Stimulated activated CD8-positive, alpha-beta memory T cell treated with anti-CD3 and anti-CD28 coated beads, Interleukin-4, amount 100 ng/mL, for 48 hours (primary cell): ENCODE data around the gene SRRM2.
A peak's percentile ranks its signal among the peaks of the same experiment; 100 is the strongest.

Experiments
- DNase-seq: peaks from one replicate; pipeline ENCODE4 v3.0.0-alpha.2; 2020

Gene SRRM2

DNA sequence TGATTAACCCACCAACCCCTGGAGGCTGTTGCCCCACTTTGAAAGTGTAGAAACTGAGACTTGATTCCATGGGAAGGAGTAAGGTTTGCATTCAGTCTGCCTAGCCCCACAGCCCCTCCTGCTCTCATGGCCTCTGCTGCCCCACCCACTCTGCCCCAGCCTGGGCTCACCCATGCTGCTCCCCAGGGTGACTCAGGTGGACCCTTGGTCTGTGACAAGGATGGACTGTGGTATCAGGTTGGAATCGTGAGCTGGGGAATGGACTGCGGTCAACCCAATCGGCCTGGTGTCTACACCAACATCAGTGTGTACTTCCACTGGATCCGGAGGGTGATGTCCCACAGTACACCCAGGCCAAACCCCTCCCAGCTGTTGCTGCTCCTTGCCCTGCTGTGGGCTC is 52.3 kb downstream of the SRRM2 start:
- no peak for DNase-seq

DNA sequence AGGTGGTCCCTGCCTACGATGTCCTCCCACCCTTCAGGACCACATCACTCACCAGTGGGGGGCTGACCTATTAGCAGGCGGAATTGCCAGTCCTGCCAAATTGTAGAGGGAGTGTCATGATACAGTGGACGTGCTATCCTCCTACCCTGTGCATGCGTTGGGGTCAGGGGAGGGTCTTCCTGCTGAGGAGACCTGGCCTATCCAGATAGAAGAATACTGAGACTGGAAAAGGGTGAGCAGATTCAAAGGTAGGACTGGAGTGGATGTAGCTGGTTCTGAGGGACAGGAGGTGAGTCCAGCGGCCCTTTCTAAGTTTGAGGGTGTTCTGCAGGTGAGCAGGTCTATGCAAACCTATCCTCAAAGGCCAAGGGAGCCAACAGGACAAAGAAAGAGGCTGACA is 53.8 kb downstream of the SRRM2 start:
- DNase-seq: no peak

DNA sequence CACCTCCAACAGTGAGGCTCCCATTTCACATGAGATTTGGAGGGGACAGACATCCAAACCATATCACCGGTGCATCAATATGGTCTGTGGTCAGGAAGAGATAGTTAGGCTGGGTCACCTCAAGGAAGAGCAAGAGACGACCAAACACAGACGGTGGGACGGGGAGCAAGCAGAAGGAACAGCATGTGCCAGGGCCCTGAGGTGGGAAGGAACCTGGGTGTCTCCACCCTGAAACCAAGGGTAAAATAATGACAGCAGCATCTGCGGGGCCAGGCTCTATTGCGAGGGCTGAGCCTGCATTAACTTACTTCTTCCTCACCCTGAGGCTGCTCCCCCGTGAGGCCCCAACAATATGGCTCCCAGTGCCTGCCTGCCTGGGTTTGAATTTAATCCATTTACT is 55.7 kb downstream of the SRRM2 start:
- DNase-seq: no peak

DNA sequence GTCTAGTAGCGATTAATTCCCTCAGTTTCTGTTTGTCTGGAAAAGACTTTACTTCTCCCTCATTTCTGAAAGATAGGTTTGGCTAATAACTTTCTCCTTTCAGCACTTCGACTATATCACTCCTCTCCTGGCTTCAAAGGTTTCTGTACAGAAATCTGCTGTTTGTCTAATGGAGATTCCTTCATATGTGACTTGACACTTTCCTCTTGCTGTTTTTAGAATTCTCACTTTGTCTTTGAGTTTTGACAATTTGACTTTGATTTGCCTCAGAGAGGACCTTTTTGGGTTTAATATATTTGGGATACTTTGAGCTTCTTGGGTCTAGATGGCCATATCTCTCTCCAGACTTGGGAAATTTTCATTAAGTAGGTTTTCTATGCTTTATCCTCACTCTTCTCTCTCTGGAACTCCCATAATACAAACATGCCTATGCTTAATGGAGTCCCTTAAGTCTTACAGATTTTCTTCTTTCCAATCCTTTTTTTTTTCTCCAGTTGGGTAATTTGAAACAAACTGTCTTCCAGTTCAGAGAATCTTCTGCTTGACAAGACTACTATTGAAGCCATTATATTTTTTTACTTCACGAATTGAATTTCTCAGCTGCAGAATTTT is 56.8 kb downstream of the SRRM2 start:
- DNase-seq: no peak

DNA sequence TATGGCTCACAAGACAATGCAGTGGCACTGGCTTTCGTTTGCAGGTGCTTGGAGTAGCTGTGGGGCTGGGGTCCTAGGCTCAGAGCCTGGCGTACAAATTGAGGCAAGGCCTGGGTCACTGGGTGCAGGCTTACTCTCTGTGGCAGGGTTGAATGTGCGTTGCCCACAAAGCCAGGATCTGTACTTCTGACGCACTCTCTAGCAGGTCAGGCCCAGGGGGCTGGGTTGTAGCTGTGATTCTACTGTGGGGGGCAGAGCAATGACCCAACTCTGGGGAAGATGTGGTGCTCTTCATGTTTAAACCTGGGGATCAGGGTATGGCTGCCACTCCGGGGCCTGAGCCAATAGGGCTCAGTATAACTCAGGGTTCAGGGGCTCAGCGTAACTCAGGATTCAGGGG is 58.2 kb downstream of the SRRM2 start:
- no peak for DNase-seq

DNA sequence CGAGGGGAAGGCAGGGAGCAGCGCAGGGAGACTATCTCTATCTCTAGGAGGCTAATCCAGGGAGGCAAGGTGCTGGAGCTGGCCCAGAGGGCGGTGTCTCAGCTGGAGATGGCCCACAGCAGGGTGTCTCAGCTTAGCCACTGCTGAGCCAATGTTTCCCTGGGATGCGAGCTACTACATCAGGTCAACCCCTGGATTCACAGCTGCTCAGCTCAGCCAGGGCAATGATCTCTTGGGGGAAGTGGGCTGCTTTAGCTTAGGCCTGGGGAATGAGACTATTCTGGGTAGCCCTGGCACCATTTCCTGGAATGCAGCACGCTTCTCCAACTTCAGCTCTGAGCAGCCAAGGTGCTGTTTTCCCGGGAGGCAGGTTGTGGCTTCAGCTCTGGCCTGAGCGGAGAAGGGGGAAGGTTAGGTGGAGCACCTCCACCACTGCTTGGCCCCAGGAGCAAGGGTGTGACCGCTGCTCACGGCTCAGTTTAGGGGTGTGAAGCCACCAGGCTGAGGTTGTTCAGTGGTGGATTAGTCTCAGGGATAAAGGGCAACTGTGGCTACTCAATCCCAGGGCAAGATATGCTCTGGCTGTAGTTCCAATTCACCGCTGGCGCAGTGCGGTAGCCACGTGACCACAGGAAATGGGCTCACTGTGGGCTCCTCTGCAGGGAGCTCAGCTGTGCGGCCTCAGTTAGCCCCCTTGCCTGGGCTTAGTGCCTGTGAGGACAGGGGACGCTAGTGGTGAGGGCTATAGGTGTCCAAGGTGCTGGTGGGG is 59.4 kb downstream of the SRRM2 start:
- no peak for DNase-seq

DNA sequence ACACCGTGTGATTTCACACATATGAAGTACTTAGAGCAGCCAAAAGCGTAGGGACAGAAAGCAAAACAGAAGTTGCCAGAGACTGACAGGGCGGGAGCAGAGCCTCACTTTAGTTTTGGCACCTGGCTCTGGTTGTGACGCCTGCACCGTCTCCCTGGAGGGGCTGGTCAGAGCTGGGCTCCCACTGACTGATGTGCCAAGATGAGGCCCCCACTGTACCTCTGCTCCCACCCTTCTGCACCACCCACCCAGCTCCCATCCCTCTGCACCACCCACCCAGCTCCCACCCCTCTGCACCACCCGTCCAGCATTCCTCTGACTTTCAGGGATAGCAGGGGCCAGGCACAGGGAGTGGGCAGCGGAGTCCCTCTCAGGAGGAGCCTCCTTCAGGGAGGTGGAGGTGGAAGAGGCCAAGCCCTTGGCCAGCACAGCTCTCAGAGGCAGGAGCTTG is 61.4 kb downstream of the SRRM2 start:
- no peak for DNase-seq

DNA sequence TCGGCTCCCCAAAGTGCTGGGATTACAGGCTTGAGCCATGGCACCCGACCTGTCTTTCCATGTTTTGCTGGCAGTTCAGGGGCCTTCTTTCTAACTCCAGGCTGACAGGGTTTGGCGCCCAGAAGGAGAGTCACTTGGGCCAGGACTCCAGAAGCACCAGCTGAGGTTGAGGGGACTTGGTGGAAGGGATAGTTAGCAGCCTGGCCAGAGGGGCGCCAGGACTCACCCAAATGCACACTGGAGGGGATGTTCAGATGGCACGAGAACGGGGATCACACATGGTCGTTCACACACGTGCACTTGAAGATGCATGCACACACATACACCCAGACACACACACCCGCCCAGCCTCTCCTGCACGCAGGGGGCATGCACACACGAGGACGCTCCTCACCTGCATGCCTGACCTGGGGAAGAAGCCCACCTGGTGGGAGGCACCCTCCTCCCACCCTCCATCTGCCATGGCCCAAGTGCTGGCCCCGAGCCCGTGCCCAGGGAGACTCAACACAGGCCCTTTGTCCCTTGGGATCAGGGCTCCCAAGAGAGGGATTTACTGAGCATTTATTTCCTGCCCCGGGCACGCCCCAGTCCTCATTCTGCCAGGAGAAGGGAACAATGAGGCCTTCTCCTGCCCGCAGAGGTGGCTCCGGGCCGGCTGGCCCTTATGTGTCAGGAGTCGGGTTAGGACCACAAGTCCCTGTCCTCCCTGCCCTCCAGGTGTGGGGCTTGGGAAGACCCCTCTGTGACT is 62.3 kb downstream of the SRRM2 start:
- DNase-seq: no peak

DNA sequence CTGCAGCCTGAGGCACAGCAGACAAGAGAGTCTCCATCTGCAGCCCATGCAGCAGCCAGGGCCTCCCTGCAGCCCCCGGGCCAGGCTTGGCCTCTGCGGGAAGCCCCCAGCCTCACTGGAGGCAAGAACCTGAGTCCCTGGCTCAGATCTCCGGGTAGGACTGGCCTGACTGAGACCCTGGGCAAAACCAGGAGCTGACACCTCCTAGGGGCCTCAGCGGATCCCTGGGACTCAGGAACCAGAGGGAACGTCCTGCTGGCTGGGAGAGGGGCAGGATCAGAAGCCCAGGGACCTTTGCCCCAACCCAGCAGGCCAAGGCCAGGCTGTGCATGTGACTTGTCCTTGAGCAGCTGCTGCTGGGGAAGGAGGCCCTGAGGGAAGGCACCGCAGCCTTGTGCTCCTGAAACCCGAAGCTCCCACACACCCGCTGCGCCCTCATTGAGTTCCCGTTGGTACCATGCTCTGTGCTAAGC is 62.9 kb downstream of the SRRM2 start:
- DNase-seq: no peak

DNA sequence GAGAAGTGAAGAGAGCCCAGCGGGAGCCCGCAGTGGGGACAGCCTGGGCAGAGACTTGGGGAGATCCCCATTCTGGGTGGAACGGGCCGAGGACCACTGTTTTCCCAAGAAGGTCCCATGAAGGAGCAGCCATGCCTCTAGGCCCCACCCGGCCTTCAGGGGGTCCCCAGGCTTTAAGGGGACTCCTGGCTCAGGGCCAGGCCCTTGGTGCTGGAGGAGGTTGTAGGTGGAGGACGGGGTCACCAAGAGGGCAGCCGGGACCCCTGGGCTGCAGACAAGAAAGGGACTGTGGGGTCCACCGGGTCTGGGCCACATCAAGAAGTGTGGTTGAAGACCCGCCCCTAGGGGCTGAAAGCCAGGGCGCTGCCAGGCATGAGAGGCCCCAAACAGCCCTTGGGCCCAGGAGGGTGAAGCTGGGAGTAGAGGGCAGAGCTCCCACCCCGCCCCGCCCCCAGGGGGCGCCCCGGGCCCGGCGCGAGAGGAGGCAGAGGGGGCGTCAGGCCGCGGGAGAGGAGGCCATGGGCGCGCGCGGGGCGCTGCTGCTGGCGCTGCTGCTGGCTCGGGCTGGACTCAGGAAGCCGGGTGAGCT is 64.4 kb downstream of the SRRM2 start, which contains the start of gene PRSS21:
PRSS21 (plus strand) TSS at position 487 of the 589 bp plus-strand sequence; CDS start at position 519, 32 bp downstream.
- peak; percentile 60 for DNase-seq

DNA sequence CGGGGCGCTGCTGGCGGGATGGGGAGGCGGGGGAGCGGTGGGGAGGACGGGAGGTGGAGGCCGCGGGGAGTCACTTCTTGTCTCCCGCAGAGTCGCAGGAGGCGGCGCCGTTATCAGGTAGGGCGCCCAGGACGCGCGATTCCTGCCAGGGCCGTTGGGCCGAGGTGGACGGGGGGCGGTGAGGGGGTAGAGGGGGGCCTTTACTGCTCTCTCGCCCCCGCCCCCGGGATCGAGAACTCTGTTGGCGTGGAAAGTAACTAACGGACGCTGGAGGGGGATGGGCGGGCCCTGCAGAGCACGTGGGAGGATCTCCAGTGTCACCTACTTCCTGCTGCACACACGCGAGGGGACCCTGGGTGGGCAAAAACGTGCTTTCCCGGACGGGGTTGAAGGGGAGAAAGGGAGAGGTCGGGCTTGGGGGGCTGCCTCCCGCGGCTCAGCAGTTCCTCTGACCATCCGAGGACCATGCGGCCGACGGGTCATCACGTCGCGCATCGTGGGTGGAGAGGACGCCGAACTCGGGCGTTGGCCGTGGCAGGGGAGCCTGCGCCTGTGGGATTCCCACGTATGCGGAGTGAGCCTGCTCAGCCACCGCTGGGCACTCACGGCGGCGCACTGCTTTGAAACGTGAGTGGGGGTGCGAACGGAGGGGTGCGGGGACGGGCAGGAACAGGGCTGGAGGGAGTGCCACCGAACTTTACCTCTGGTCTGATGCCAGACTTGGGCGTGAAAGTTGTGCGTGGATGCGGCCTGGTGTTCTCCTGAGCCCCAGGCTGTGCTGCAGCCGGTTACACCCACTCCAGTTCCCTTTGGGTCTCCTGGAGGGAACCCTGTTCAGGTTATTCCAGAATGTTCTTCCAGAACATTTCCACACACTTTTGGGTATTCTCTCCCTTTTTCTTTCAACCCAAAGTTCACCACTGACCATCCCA is 65.2 kb downstream of the SRRM2 start:
- no peak for DNase-seq

DNA sequence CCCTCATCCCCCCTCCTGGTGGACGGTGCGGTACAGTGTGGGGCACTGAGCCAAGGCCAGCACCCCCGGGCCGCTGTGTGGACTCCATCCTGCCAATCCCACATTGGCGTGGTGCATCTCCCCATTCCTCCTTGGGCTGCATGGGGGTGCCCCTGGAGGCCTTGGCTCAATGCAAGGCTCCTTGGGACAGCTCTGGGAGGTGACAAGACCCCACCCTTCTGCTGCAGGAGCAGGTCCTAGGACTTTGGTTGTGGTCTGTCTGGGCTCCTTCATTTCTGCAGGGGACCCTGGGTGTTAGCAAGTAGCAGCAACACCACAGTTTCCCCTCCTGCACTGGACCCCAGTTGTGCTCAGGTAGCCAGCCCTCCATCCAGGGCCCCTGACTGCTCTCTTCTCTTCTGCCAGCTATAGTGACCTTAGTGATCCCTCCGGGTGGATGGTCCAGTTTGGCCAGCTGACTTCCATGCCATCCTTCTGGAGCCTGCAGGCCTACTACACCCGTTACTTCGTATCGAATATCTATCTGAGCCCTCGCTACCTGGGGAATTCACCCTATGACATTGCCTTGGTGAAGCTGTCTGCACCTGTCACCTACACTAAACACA is 65.9 kb downstream of the SRRM2 start:
- DNase-seq: no peak

DNA sequence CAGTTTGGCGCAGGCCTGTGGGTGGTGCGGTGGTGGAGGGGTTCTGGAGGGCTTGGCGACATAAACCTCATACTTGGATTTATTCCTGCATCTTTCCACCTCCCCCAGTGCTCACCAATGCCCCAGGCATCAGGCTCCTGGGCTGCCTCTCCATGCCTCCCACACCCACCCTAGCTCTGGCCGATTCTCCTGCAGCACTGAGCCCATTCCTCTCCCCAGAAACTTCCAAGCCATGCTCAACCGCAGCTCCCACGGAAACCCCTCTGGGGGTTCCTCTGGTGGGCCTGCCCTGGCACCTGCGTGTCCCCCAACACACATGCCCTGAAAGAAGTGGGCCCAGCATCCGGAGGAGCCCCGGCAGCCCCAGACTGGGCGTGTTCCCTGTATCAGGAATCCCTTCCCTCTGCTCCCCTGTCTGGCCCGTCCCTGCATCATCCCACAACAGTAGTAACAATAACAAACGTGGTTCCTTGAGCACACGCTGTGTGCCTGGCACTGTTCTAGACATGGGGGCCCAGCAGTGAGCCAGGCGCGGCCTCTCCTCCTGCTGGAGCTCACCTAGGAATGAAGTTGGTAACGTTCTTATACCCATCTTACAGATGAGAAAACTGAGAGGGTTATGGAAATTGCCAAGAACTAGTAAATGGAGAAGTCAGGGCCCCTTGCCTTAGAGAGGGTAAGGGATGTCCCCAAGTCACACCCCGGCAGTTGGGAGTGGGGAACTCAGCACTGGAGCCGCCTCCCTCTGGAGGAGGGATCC is 66.9 kb downstream of the SRRM2 start:
- DNase-seq: no peak

DNA sequence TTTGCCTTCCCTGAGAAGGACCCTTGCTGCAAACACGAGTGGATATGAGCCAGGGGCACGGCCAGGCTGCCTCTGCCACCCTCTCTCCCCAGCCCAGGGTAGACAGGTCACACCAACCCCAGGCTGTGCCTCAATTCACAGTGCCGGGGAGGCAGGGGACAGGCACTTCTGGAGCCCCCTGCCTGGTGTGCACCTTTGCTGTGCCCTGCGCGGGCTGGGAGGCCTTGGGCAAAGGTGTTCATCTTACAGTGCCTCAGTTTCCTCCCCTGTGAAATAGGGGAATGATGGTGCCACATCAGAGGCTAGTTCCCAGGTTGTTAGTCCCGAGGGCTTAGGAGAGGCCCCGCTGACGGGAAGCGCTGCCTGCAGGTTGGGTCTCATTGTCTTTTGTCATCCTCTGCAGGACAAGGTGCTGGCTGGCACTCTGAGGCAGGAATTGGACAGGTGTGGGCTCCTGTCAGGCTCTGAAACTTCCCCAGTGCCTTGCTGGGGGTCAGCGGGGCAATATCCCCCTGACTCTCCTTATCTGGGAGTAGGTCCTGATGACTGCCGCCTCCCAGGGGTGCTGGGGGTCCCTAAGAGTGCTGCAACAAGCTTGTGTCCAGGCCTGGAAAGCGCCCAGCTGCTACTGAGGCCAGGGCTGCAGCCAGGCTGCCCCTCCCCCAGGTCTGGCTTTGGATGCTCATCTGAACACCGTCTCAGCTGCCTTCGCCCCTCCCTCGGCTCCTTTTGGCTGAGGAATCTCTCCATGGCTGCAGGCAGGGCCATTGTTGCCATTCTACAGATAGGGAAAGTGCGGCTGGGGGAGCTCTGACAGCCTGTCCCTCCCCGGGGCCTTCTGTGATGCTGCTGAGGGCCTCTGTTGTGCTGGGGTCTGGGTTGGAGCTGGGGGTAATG is 67.7 kb downstream of the SRRM2 start:
- no peak for DNase-seq
